ENCODE results near the gene KAZN.

DNA sequence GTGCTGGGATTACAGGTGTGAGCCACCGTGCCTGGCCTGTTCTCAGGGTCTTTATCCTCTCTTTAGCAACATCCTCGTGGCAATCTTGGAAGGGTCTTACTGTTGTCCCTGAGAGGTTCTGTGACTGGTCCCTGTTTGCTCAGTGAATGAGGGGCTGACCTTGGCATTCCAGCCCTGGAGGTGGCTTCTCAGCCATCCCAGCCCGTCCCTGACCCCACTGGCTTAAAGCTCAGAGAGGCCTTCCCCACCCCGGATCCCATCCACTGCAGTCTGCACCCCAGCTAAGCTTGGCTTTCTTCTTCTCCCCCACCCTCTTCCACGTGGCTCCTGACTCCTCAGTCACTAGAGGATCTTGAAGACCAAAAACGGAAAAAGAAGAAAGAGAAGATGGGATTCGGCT lies 466.8 kb downstream of the KAZN start:
- no peak for TF ChIP-seq POLR2A (IDR thresholded peaks at IDR 0.05)
- TF ChIP-seq, protein P1, sequence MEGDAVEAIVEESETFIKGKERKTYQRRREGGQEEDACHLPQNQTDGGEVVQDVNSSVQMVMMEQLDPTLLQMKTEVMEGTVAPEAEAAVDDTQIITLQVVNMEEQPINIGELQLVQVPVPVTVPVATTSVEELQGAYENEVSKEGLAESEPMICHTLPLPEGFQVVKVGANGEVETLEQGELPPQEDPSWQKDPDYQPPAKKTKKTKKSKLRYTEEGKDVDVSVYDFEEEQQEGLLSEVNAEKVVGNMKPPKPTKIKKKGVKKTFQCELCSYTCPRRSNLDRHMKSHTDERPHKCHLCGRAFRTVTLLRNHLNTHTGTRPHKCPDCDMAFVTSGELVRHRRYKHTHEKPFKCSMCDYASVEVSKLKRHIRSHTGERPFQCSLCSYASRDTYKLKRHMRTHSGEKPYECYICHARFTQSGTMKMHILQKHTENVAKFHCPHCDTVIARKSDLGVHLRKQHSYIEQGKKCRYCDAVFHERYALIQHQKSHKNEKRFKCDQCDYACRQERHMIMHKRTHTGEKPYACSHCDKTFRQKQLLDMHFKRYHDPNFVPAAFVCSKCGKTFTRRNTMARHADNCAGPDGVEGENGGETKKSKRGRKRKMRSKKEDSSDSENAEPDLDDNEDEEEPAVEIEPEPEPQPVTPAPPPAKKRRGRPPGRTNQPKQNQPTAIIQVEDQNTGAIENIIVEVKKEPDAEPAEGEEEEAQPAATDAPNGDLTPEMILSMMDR (IDR thresholded peaks at IDR 0.05) = no peak
